K562 (cell line): ENCODE data around the gene LHPP. TPM values are rescaled to one million over a fixed set of nuclear protein-coding genes. Genes with fewer than 3 reads are reported as not detected.
A peak's percentile ranks its signal among the peaks of the same experiment; 100 is the strongest.

Source experiments
- ATF1 ChIP-seq, 2 experiments: fragments of 450-650 bp in 1 of 2; IDR thresholded peaks; 2 replicates each; pipeline ENCODE4 v1.6.1; 2016; ENCODE audit warnings: missing compliant biosample characterization in 1 of 2, missing genetic modification characterization in 1 of 2
- CCAR2 ChIP-seq: fragments of 200-400 bp; formaldehyde crosslinking; IDR thresholded peaks from 2 replicates; pipeline ENCODE4 v1.6.1; 2017; ENCODE audit warnings: mild to moderate bottlenecking, low read depth, low read length
- DPF2 ChIP-seq: fragments of 450-650 bp; IDR thresholded peaks from 2 replicates; pipeline ENCODE4 v1.6.1; 2016
- ELF1 ChIP-seq: fragments of 200-800 bp; sonication (Bioruptor generic); IDR thresholded peaks from 2 replicates; pipeline ENCODE4 v1.6.1; 2016; ENCODE audit warnings: missing genetic modification characterization, missing compliant biosample characterization
- ETS2 ChIP-seq: IDR thresholded peaks from 2 replicates; pipeline ENCODE4 v1.6.1; 2016; ENCODE audit warnings: borderline replicate concordance, missing genetic modification characterization, mild to moderate bottlenecking, moderate library complexity, missing compliant biosample characterization; ENCODE audit not compliant: poor library complexity, severe bottlenecking
- HIVEP1 ChIP-seq: fragments of 250-450 bp; sonication (Bioruptor Pico); IDR thresholded peaks from 2 replicates; pipeline ENCODE4 v1.4.0; 2020; ENCODE audit warnings: mild to moderate bottlenecking
- HNRNPK ChIP-seq: fragments of 200-400 bp; formaldehyde crosslinking; IDR thresholded peaks from one replicate; pipeline ENCODE4 v1.6.1; 2018; ENCODE audit warnings: mild to moderate bottlenecking, low read depth, low read length; ENCODE audit not compliant: poor library complexity, severe bottlenecking
- HNRNPUL1 ChIP-seq: fragments of 200-400 bp; formaldehyde crosslinking; IDR thresholded peaks from 2 replicates; pipeline ENCODE4 v1.6.1; 2017; ENCODE audit warnings: low read length
- LCOR ChIP-seq: sonication (generic); formaldehyde crosslinking; IDR thresholded peaks from 2 replicates; pipeline ENCODE4 v1.8.0; 2022; ENCODE audit warnings: mild to moderate bottlenecking, missing genetic modification reagents
- MYBL2 ChIP-seq, 2 experiments: fragments of 450-650 bp in 1 of 2; sonication (generic) in 1 of 2; formaldehyde crosslinking in 1 of 2; IDR thresholded peaks; 2 replicates each; pipeline versions ENCODE4 v1.6.1 to v1.8.1; 2017 to 2022; ENCODE audit warnings: borderline replicate concordance in 1 of 2, inconsistent platforms in 1 of 2, low read depth in 1 of 2, mild to moderate bottlenecking in 1 of 2, missing genetic modification reagents in 1 of 2, moderate library complexity in 1 of 2
- NONO ChIP-seq, 2 experiments: fragments of 200-400 bp in 1 of 2; fragments of 450-650 bp in 1 of 2; formaldehyde crosslinking in 1 of 2; IDR thresholded peaks; 2 replicates each; pipeline ENCODE4 v1.6.1; 2017; ENCODE audit warnings: low read depth in 2 of 2, mild to moderate bottlenecking in 2 of 2, moderate library complexity in 2 of 2, low read length in 1 of 2
- NRF1 ChIP-seq, 2 experiments: fragments of 450-650 bp; IDR thresholded peaks in 1 of 2; conservative IDR thresholded peaks in 1 of 2; 2 replicates each; pipeline ENCODE4 v1.6.1; 2014; ENCODE audit warnings: mild to moderate bottlenecking in 2 of 2
- RBBP5 ChIP-seq: fragments of 200-600 bp; sonication (generic); IDR thresholded peaks from 2 replicates; pipeline ENCODE4 v1.6.1; 2012; ENCODE audit warnings: borderline replicate concordance, mild to moderate bottlenecking, low read length, control low read depth, inconsistent platforms; ENCODE audit not compliant: insufficient read depth, poor library complexity, severe bottlenecking
- RBM25 ChIP-seq: fragments of 200-400 bp; formaldehyde crosslinking; IDR thresholded peaks from 2 replicates; pipeline ENCODE4 v1.6.1; 2018; ENCODE audit warnings: low read length, low read depth, moderate library complexity; ENCODE audit not compliant: severe bottlenecking
- SIN3B ChIP-seq: fragments of 450-650 bp; IDR thresholded peaks from 2 replicates; pipeline ENCODE4 v1.6.1; 2017; ENCODE audit warnings: low read depth, mild to moderate bottlenecking, moderate library complexity
- SMAD4 ChIP-seq: fragments of 250-450 bp; sonication (Bioruptor Pico); conservative IDR thresholded peaks from 2 replicates; pipeline ENCODE4 v1.8.0; 2021; ENCODE audit warnings: inconsistent platforms, mild to moderate bottlenecking, moderate library complexity
- SMARCE1 ChIP-seq: fragments of 450-650 bp; IDR thresholded peaks from 2 replicates; pipeline ENCODE4 v1.7.1; 2016; ENCODE audit warnings: mild to moderate bottlenecking
- SREBF1 ChIP-seq: fragments of 150-350 bp; IDR thresholded peaks from 2 replicates; pipeline ENCODE4 v1.6.1; 2014; ENCODE audit warnings: antibody characterized with exemption, low read depth, low read length, borderline replicate concordance
- SRSF7 ChIP-seq: fragments of 200-400 bp; formaldehyde crosslinking; optimal IDR thresholded peaks from 2 replicates; pipeline ENCODE3; 2017; ENCODE audit warnings: mild to moderate bottlenecking, low read depth, low read length
- TAF1 ChIP-seq: IDR thresholded peaks from 2 replicates; pipeline ENCODE4 v1.6.1; 2011; ENCODE audit warnings: mild to moderate bottlenecking, low read length, moderate library complexity; ENCODE audit not compliant: insufficient read depth, control insufficient read depth, severe bottlenecking; ENCODE audit errors: extremely low read depth
- TSC22D4 ChIP-seq: fragments of 450-650 bp; IDR thresholded peaks from 2 replicates; pipeline ENCODE4 v1.6.1; 2016; ENCODE audit warnings: missing genetic modification characterization, missing biosample characterization, control low read depth
- ZNF165 ChIP-seq: fragments of 250-450 bp; sonication (Bioruptor Pico); IDR thresholded peaks from 2 replicates; pipeline ENCODE4 v1.4.0; 2020; ENCODE audit warnings: borderline replicate concordance
- ZNF551 ChIP-seq: fragments of 250-450 bp; sonication (Bioruptor Pico); IDR thresholded peaks from 2 replicates; pipeline ENCODE4 v1.5.0; 2021; ENCODE audit warnings: mild to moderate bottlenecking, moderate library complexity
- ZNF785 ChIP-seq: fragments of 250-450 bp; sonication (Bioruptor Pico); IDR thresholded peaks from 2 replicates; pipeline ENCODE4 v1.4.0; 2020; ENCODE audit warnings: mild to moderate bottlenecking
- polyA plus RNA-seq, 8 experiments: library from polyadenylated mRNA; depleted of rRNA in 4 of 8; stranded (reverse) in 5 of 8; unstranded in 3 of 8; fragments of >200 nt; fragmentation: Nextera tagmentation in 2 of 8; fragmentation: Illumina TruSeq in 1 of 8; extraction: Ambion mirVana in 2 of 8; extraction: Trizol in 1 of 8; gene quantifications; 2 replicates each; pipeline versions ENCODE4 v1.2.1 to v1.2.3, GENCODE V29; 2011 to 2014; ENCODE audit warnings: inconsistent platforms in 1 of 8, missing spikeins in 1 of 8
- total RNA-seq, 7 experiments: library from RNA; depleted of rRNA in 6 of 7; stranded (reverse); fragments of >200 nt in 6 of 7; fragmentation: Illumina TruSeq in 2 of 7; extraction: Trizol in 2 of 7; gene quantifications; 2 replicates each; pipeline versions ENCODE4 v1.2.1 to v1.2.3, GENCODE V29; 2011 to 2021; ENCODE audit warnings: low replicate concordance in 1 of 7
- TF ChIP-seq, protein P1 (sequence below): sonication (generic); formaldehyde crosslinking; IDR thresholded peaks from 2 replicates; pipeline ENCODE4 v1.8.0; 2022; ENCODE audit warnings: mild to moderate bottlenecking, missing genetic modification reagents
- TF ChIP-seq, protein P2 (sequence below): fragments of 250-450 bp; sonication (Bioruptor Pico); IDR thresholded peaks from 2 replicates; pipeline ENCODE4 v1.9.0; 2021; ENCODE audit warnings: mild to moderate bottlenecking
- TF ChIP-seq, protein P3 (sequence below): IDR thresholded peaks from 2 replicates; pipeline ENCODE4 v1.6.1; 2014; ENCODE audit warnings: antibody characterized with exemption

Gene LHPP
- total and polyA plus RNA-seq, 9 of the 15 experiments (the other 6 are each of a cell fraction or from before 2014, with no cell fraction given), result 0.34 to 7.4 (median 3.0) TPM

DNA sequence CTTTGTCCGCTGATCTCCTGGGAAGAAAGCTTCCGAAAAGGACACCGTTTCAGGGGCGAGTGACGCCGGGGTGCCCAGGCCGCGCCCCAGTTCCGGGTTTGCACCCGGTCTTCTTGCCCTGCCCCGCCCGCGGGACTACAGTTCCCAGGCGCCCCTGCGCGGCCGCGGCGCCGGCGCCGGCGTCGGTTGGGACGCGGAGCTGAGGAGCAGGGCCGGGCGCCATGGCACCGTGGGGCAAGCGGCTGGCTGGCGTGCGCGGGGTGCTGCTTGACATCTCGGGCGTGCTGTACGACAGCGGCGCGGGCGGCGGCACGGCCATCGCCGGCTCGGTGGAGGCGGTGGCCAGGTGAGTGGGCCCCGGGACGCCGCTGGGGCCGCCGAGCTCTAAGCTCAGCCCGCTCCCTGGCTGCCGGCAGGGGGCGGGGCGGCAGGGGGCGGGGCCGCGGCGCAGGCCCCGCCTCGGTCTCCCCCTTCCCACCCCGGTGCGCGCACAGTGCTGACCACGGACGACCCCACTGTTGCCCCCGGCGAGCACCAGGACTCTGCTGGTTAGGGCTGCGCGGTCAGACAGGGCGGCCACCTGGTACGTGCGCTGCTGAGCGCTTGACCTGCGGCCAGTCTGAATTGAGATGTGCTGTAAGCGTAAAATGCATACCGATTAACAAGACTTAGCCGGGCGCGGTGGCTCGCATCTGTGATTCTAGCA, at the start of gene LHPP (continued):
- TF ChIP-seq SREBF1 (no peak), RBM25 (peak; percentile 19), TAF1 (no peak), DPF2 (no peak), SMAD4 (CRISPR knock-in tag) (0 out of 2 replicates have a peak, but pooled peaks have one; percentile 19), LCOR (CRISPR knock-in tag) (no peak), NONO (IDR thresholded peaks at IDR 0.05; ENCODE audit: low read depth in 2 of 2, low read length in 1 of 2) (peak in 1 of 2 experiments; percentile 53; a peak in 1 of 4 replicates), HNRNPK (no peak), ATF1 (CRISPR knock-in tag; IDR thresholded peaks at IDR 0.05) (no peak), ATF1 (tag; IDR thresholded peaks at IDR 0.05) (peak; percentile 79), RBBP5 (peak; percentile 68), ZNF785 (no peak), CCAR2 (no peak), ELF1 (peak; percentile 97), HNRNPUL1 (no peak), SIN3B (peak; percentile 70; the same call in 1 of the 2 replicates), ZNF551 (CRISPR knock-in tag) (no peak), MYBL2 (IDR thresholded peaks at IDR 0.05; ENCODE audit: low read depth) (no peak), MYBL2 (CRISPR knock-in tag; IDR thresholded peaks at IDR 0.05; ENCODE audit: borderline replicate concordance) (no peak), TSC22D4 (no peak), NRF1 (conservative IDR thresholded peaks at IDR 0.05 in 1 of 2, IDR thresholded peaks at IDR 0.05 in 1 of 2) (peak; percentile 93 to 94), SMARCE1 (no peak), SRSF7 (no peak), ZNF165 (no peak), HIVEP1 (CRISPR knock-in tag) (no peak), ETS2 (tag) (no peak)
- TF ChIP-seq, protein P1, sequence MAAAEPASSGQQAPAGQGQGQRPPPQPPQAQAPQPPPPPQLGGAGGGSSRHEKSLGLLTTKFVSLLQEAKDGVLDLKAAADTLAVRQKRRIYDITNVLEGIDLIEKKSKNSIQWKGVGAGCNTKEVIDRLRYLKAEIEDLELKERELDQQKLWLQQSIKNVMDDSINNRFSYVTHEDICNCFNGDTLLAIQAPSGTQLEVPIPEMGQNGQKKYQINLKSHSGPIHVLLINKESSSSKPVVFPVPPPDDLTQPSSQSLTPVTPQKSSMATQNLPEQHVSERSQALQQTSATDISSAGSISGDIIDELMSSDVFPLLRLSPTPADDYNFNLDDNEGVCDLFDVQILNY (CRISPR knock-in tag), result no peak
- TF ChIP-seq, protein P2, sequence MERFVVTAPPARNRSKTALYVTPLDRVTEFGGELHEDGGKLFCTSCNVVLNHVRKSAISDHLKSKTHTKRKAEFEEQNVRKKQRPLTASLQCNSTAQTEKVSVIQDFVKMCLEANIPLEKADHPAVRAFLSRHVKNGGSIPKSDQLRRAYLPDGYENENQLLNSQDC (CRISPR knock-in tag), result no peak
- TF ChIP-seq, protein P3, sequence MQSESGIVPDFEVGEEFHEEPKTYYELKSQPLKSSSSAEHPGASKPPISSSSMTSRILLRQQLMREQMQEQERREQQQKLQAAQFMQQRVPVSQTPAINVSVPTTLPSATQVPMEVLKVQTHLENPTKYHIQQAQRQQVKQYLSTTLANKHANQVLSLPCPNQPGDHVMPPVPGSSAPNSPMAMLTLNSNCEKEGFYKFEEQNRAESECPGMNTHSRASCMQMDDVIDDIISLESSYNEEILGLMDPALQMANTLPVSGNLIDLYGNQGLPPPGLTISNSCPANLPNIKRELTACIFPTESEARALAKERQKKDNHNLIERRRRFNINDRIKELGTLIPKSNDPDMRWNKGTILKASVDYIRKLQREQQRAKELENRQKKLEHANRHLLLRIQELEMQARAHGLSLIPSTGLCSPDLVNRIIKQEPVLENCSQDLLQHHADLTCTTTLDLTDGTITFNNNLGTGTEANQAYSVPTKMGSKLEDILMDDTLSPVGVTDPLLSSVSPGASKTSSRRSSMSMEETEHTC, result no peak
